GM18507 (cell line): ENCODE results near the gene CABCOCO1.
A peak's percentile ranks its signal among the peaks of the same experiment; 100 is the strongest.
"Not testable (repeated sequence)": the region's sequence is repeated elsewhere in the genome, so short reads cannot be mapped to it uniquely, and the experiment has no call there.

Source experiments
- DNase-seq: peaks from one replicate; pipeline ENCODE4 v3.0.0; 2011; ENCODE audit warnings: low read depth; ENCODE audit not compliant: insufficient read length; ENCODE audit errors: extremely low spot score
- FAIRE-seq: peaks from 2 replicates; lab custom pipeline; 2011; peaks lifted over from hg19 to GRCh38; lab: Jason Lieb, UNC

The CABCOCO1 gene

DNA sequence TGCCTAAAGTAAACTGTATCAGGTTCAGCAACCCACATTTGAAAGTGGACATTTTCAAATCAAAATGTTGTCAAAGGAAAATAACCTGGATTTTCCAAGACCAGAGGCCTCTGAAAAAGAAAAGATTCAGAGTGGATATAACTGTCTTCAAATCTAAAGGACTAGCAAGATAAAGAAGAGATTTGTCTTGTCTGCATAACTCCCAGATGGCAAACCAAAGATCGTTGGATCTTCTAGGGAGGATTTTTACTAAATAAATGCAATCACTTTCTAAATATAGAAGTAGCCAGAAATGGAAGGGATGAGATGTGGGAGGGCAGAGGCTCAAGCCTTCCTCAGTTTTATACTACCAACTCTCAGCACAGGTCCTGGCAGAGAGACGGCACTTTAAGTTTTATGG, 39.0 kb downstream of the CABCOCO1 start:
- FAIRE-seq (no peak), DNase-seq (no peak)

DNA sequence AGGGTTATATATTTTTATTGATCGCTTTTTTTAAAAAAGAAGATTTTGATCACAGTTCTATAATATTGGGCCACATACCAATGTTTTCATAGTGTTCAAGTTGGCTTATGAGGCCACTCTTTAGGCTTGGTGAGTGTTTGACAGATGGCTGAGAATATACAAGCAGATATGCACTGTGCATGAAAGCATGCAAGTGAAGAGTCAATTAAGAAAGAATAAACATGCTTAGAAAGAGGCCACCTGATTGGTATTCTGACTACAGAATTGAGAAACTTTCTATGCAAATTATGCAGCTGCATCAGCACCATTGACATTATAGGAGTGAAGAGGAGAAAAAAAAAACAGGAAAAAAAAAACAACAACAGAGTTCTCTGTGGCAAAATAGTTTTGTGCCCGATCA, 39.9 kb downstream of the CABCOCO1 start:
- DNase-seq (no peak), FAIRE-seq (no peak)

DNA sequence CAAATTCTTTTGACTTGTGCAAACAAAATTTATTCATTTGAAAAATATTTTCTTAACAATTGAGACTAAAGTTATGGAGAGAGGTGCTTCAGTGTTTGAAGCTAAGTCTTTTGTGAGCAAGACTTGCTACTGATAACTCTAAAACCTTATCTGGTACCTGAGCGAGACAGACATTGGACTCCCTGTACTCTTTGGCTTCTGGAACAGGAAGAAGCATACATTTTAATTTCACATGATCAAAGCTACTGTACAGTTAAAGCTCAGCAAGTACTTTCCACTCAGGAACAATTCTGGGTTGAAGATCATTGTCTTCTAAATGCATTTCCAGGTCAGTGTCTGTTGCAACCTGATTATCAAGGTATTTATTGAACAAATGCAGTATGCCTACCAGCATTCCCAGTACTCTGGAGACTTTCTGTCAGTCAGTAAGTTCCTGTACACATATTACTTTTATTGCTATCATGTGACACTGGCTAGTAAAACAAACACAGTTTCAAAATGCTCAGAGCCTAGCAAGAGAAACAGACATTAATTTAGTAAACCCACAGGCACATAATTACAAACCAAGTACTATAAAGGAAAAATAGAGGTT, 42.4 kb downstream of the CABCOCO1 start:
- FAIRE-seq (no peak), DNase-seq (no peak)

- DNase-seq (no peak), FAIRE-seq (no peak)
These were observed 46.1 kb downstream of the CABCOCO1 start for GRCh38 chr10:61708846-61709245.

GRCh38 chr10:61712105-61712504, 49.4 kb downstream of the CABCOCO1 start:
- FAIRE-seq, result not testable (repeated sequence)

GRCh38 chr10:61719475-61719874, 56.7 kb downstream of the CABCOCO1 start:
- FAIRE-seq, DNase-seq: not testable (repeated sequence)

More at GRCh38 chr10:61712105-61712504, 49.4 kb downstream of the CABCOCO1 start:
- DNase-seq, result not testable (repeated sequence)

GRCh38 chr10:61719906-61720305, 57.2 kb downstream of the CABCOCO1 start:
- no peak for FAIRE-seq
- DNase-seq, result no peak

DNA sequence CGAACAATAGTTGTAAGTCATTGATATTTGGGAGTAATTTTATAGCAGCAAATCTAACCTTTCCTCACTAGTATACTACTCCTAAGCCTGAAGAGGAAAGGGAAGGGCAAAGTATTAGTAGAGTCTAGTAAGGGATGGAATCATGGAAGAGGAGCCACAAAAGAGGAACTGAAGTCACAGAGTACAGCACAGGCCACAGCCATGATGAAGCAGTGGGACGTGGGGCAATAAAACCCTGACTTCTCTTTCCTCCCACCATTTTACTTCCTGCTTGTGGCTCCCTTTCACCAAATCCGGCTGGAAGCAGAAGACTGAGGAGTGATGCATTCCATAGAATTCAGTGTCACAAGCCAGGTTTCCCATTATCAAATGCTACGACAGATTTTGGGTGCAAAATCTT, 58.7 kb downstream of the CABCOCO1 start:
- DNase-seq (no peak), FAIRE-seq (no peak)

DNA sequence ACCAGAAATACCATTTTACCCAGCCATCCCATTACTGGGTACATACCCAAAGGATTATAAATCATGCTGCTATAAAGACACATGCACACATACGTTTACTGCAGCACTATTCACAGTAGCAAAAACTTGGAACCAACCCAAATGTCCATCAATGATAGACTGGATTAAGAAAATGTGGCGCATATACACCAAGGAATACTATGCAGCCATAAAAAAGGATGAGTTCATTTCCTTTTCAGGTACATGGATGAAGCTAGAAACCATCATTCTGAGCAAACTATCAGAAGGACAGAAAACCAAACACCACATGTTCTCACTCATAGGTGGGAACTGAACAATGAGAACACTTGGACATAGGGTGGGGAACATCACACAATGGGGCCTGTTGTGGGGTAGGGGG, 62.5 kb downstream of the CABCOCO1 start:
- not testable (repeated sequence) for DNase-seq, FAIRE-seq

GRCh38 chr10:61729596-61729995, 66.9 kb downstream of the CABCOCO1 start:
- no peak for FAIRE-seq
- no peak for DNase-seq

DNA sequence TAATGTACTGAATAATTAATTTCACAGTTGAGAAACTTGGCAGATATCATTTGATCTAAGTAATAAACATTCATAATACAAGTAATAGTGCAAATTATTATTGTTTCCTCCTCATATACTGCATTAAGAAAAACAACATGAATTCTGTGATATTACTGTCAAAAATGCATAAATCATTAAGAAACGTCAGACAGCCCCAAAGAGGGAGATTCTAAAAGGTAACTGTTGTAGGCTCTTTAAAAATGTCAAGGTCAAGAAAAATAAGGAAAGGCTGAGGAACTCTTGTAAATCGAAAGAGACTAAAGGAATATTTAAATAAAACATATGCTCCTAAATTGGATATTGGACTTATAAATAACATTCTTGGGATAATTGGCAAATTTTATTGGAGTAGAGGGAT, 67.9 kb downstream of the CABCOCO1 start:
- FAIRE-seq (no peak), DNase-seq (no peak)

GRCh38 chr10:61731638-61732037, 68.9 kb downstream of the CABCOCO1 start:
- DNase-seq, result no peak
- no peak for FAIRE-seq

DNA sequence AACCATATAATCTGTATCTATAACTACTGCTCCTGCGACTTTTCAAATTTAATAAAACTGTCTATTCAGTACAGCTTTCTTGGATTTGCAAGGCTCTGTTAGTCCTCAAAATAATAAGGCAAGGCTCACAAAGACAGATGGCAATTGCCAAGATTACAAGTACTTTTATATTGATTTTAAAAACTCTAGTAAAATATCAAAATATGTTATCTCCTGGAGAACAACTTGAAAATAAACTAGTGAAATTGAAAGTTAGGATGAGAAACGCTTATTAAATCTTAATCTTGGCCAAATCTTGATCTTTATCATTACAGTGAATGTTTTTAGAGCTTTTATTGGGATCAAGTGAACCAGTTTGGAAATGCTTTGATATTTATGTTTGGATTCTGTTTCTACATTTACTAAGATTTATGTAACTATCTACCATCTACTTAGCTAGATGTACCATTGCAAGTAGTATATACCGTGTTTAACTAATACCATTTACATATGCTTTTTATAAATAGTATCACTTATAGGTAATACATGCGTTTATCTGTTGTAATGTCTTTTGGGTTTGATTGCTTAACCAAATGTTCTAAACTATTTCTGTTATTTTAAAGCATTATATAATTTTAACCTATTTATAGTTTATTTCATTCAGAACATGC, 70.0 kb downstream of the CABCOCO1 start:
- FAIRE-seq (no peak), DNase-seq (no peak)

GRCh38 chr10:61733358-61733940, 70.7 kb downstream of the CABCOCO1 start:
- FAIRE-seq, result peak; percentile 67

GRCh38 chr10:61735882-61736281, 73.2 kb downstream of the CABCOCO1 start:
- FAIRE-seq (no peak), DNase-seq (no peak)

More at GRCh38 chr10:61733358-61733940, 70.7 kb downstream of the CABCOCO1 start:
- DNase-seq, result no peak

DNA sequence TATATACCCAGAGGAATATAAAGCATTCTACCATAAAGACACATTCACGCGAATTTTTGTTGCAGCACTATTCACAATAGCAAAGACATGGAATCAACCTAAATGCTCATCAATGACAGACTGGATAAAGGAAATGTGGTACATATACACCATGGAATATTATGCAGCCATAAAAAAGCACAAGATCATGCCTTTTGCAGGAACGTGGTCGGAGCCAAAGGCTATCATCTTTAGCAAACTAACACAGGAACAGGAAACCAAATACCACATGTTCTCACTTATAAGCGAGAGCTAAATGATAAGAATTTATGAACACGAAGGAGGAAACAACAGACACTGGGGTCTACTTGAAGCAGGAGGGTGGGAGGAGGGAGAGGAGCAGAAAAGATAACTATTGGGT, 74.7 kb downstream of the CABCOCO1 start:
- DNase-seq, FAIRE-seq: not testable (repeated sequence)

DNA sequence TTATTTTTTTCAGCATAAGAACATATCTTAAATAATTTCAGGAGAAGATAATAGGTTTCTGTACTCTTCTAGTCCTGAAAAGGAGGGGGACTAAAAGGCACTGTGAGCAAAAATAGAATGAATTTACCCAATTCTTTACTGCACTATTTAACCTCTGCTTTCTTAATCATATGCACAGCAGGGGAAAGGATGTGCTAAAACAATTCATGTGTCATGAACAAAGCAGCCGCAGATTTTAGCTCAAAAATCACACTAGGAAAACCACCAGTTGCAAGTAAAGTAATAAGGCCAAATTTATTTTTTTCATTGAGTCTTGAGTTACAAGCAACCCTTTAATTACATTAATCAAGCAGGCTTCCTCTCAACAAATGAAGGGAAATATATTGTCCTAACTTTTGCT, 80.1 kb downstream of the CABCOCO1 start:
- FAIRE-seq (no peak), DNase-seq (no peak)

DNA sequence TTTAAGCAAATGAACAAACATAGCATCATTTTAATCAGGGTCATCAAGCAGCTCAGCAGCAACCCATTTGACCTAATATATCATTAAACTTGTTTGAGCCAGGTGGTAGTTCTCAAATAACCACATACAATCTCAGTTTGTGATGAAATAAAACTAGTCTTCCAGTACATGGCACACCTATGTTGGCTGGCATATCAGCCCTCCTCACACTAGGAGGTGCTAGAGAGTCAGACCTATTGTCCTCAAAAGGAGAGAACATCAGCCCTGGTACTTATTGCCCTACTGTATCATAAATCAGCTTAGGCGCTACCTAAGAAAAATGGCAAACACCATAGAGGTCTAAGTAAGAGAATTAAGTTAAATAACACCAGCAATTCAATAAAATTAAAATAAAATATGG, 81.7 kb downstream of the CABCOCO1 start:
- FAIRE-seq (no peak), DNase-seq (no peak)

DNA sequence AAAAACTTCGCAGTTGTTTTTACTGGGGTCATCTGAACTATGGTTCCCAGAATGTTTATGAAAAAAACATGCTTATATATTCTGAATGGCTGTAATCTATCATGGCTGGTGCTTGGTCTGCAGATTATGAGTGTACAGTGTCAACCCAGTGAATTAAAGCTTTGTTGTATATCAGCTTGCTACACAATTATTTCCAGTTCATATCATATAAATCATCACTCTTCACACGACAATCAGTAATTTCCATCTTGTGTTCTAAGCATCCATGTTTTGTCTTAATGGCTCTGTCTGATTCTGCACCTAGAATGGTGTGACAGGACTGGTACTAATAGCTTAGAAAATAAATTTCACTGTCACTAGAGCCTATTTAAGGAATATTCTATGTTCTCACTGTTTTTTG, 83.6 kb downstream of the CABCOCO1 start:
- FAIRE-seq (no peak), DNase-seq (no peak)

DNA sequence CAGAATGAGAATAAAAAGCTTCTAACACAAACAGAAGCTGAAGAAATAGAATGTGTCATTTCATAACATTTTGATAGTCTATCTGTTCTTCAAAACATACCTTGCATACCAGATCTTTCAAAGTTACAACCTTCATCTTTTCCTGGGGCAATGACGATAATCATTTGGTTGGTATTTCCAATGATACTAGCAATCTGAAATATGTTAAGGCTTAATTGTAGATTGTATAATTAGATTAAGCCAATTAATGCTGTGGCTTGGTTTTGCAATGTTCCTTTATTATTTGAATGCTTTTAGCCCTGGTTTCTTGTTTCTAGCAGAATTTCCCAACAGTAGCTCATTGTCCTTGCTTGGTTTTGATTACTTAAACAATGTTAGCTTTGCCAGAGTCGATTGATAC, 84.6 kb downstream of the CABCOCO1 start:
- no peak for FAIRE-seq
- DNase-seq, result no peak

GRCh38 chr10:61749291-61749690, 86.6 kb downstream of the CABCOCO1 start:
- FAIRE-seq, result no peak
- DNase-seq, result no peak
